GM10248 (cell line): ENCODE results near the gene LAPTM5.
"Not testable (repeated sequence)": the region's sequence is repeated elsewhere in the genome, so short reads cannot be mapped to it uniquely, and the experiment has no call there.

Source experiments
- CTCF ChIA-PET: fragments of 300-600 bp; sonication (Branson Sonifier 250); formaldehyde crosslinking; extraction: SDS; loops from one replicate; lab custom pipeline; 2021; ENCODE audit warnings: antibody characterized with exemption; lab: Yijun Ruan, JAX
- POLR2A ChIA-PET: fragments of 350-650 bp; sonication (Branson Sonifier 250); formaldehyde crosslinking; extraction: SDS; loops from one replicate; lab custom pipeline; 2020; ENCODE audit warnings: antibody characterized with exemption; lab: Yijun Ruan, JAX
- DNase-seq: peaks from one replicate; pipeline ENCODE4 v3.0.0; 2012; ENCODE audit errors: extremely low spot score
- TF ChIP-seq, protein P1 (sequence below): IDR thresholded peaks from 2 replicates; pipeline ENCODE4 v1.5.1; 2012; ENCODE audit warnings: mild to moderate bottlenecking, low read depth; ENCODE audit errors: extremely low read depth, missing control alignments, control extremely low read depth

LAPTM5 gene

DNA sequence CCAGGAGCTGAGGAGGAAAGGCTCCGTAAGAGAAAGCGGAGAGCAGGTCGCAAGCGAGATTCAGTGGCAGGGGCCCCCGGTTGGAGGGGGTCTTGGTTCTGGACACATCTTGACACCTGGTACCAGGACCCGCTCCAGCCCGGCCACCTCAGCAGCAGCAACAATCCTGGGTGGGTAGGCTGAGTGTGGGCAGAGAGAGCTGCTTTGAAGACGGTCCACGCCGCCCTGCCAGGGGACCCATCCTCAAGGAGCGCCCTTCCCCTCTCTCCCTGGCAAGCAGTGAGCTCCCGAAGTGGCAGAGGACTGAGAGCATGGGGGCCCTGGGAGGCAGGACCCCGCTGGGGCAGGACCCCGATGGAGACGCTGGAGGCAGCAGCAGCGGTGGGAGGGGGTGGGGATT, 35.6 kb upstream of the LAPTM5 start:
- ChIA-PET POLR2A (no interaction called here), CTCF (interaction anchor here (0.8 to 4.3 kb wide), 8 partner anchors 9 to 119 kb away, joined by 3 to 36 read pairs (median 4); no protein-coding TSS in a partner anchor)
- DNase-seq, result no peak
- TF ChIP-seq, protein P1, sequence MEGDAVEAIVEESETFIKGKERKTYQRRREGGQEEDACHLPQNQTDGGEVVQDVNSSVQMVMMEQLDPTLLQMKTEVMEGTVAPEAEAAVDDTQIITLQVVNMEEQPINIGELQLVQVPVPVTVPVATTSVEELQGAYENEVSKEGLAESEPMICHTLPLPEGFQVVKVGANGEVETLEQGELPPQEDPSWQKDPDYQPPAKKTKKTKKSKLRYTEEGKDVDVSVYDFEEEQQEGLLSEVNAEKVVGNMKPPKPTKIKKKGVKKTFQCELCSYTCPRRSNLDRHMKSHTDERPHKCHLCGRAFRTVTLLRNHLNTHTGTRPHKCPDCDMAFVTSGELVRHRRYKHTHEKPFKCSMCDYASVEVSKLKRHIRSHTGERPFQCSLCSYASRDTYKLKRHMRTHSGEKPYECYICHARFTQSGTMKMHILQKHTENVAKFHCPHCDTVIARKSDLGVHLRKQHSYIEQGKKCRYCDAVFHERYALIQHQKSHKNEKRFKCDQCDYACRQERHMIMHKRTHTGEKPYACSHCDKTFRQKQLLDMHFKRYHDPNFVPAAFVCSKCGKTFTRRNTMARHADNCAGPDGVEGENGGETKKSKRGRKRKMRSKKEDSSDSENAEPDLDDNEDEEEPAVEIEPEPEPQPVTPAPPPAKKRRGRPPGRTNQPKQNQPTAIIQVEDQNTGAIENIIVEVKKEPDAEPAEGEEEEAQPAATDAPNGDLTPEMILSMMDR, result no peak

DNA sequence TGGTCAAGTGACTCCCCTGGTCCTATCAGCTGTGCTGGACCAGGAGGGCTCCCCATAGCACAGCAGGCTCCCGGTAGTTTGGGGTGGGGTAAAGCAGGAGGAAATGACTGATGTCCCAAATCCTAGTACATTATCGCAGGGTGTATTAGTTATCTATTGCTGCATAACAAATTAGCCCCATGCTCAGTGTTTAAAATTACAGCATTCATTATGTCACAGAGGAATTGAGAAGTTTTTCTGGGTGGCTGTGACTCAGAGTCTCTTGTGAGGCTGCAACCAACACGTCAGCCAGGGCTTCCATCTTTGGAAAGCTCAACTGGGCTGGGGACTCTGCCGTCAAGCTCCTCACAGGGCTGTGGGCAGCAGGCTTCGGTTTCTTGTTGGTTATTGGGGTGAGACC, 34.3 kb upstream of the LAPTM5 start:
- TF ChIP-seq, protein P1, result no peak
- ChIA-PET POLR2A (no interaction called here), CTCF (interaction anchor here (1.0 to 2.7 kb wide), 3 partner anchors 10 to 38 kb away, joined by 3 to 27 read pairs (median 4); no protein-coding TSS in a partner anchor)
- no peak for DNase-seq

DNA sequence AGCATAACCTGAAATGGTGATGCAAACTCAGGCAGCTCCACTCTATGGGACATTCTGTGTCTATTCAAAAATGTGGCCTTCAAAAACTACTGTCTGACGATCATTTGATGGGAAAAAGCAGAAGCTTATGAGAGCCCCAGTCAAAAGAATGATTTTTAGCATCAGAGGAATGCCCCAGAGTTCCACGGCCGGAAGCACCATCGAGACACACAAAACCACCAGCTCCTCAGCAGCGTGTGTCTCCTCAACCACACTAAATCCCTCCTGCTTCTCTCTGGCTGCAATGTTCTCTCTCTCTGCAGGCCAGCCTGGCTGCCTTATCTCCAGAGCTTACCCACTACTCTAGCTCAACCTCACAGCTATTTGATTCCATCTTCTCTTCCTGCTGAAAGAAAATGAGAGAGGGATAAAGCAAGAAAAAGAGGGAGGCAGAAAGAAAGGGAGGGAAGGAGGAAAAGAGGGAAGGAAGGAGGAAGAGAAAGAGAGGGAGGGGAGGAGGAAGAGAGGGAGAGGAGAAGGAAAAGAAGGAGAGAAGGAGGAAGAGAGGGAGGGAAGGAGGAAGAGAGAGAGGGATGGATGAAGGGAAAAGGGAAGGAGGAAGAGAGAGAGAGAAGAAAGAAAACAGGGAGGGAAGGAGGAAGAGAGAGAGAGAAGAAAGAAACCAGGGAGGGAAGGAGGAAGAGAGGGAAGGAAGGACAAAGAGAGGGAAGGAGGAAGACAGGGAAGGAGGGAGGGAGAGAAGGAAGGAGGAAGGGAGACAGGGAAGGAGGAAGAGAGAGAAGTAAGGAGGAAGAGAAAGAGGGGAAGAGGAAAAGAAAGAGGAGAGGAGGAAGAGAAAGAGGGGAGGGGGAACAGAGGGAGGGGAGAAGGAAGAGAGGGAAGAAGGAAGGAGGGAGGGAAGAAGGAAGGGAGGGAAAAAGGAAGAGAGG, 33.5 kb upstream of the LAPTM5 start:
- TF ChIP-seq, protein P1, result no peak
- peak; percentile 50 for DNase-seq
- CTCF ChIA-PET, result interaction anchor here (0.7 to 5.8 kb wide), 12 partner anchors 9 to 121 kb away, joined by 3 to 65 read pairs (median 4); no protein-coding TSS in a partner anchor
- POLR2A ChIA-PET, result interaction anchor here (0.7 kb wide), 1 partner anchor 21 kb away, joined by 8 read pairs; no protein-coding TSS in a partner anchor

DNA sequence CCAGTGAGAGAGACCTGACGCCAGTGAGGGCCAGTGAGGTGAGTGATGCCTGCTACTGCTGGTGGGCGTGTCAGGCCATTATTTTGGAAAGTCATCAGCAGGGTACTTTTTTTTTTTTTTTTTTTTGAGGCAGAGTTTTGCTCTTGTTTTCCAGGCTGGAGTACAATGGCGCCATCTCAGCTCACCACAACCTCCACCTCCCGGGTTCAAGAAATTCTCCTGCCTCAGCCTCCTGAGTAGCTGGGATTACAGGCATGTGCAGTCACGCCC, 32.6 kb upstream of the LAPTM5 start:
- POLR2A ChIA-PET, result interaction anchor here (0.7 kb wide), 1 partner anchor 22 kb away, joined by 8 read pairs; no protein-coding TSS in a partner anchor
- CTCF ChIA-PET, result interaction anchor here (0.8 to 5.8 kb wide), 8 partner anchors 8 to 121 kb away, joined by 3 to 65 read pairs (median 6); no protein-coding TSS in a partner anchor
- DNase-seq, result not testable (repeated sequence)

- CTCF ChIA-PET, result interaction anchor here (1.4 to 5.8 kb wide), 5 partner anchors 7 to 70 kb away, joined by 4 to 65 read pairs (median 18); no protein-coding TSS in a partner anchor
- TF ChIP-seq, protein P1, result no peak
- POLR2A ChIA-PET, result interaction anchor here (0.7 kb wide), 1 partner anchor 22 kb away, joined by 8 read pairs; no protein-coding TSS in a partner anchor
- no peak for DNase-seq
These were observed 32.0 kb upstream of the LAPTM5 start for GRCh38 chr1:30789388-30790255.

- DNase-seq, result no peak
- ChIA-PET CTCF (interaction anchor here (1.0 to 5.8 kb wide), 4 partner anchors 9 to 122 kb away, joined by 4 to 65 read pairs (median 20); no protein-coding TSS in a partner anchor), POLR2A (no interaction called here)
- TF ChIP-seq, protein P1, result no peak
These were observed 31.2 kb upstream of the LAPTM5 start for GRCh38 chr1:30788580-30789387.
